Fibroblast of the conjunctiva (primary cell): ENCODE data around the gene AKAP11.
"Not testable (repeated sequence)": the region's sequence is repeated elsewhere in the genome, so short reads cannot be mapped to it uniquely, and the experiment has no call there.

ENCODE experiments used
- DNase-seq: peaks from one replicate; pipeline ENCODE4 v3.0.0-alpha.2; 2010; ENCODE audit warnings: low read depth

Gene AKAP11

GRCh38 chr13:42272115-42272803 lies at the start of gene AKAP11:
Gene AKAP11 (plus strand): TSS chr13:42272152. CDS start chr13:42286349, 14,197 bp downstream.
- no peak for DNase-seq

GRCh38 chr13:42223681-42224080 lies 48.3 kb upstream of the AKAP11 start:
- DNase-seq = no peak

GRCh38 chr13:42225051-42225450 lies 46.9 kb upstream of the AKAP11 start:
- no peak for DNase-seq

- DNase-seq = not testable (repeated sequence)
Measured at GRCh38 chr13:42226759-42227158, 45.2 kb upstream of the AKAP11 start.

- no peak for DNase-seq
Measured at GRCh38 chr13:42228527-42228926, 43.4 kb upstream of the AKAP11 start.

- no peak for DNase-seq
Measured at GRCh38 chr13:42229287-42229686, 42.7 kb upstream of the AKAP11 start.

GRCh38 chr13:42232671-42233070 lies 39.3 kb upstream of the AKAP11 start:
- no peak for DNase-seq

GRCh38 chr13:42233726-42234125 lies 38.2 kb upstream of the AKAP11 start:
- no peak for DNase-seq

GRCh38 chr13:42239161-42239560 lies 32.8 kb upstream of the AKAP11 start:
- DNase-seq = no peak

- no peak for DNase-seq
Measured at GRCh38 chr13:42239644-42240043, 32.3 kb upstream of the AKAP11 start.

GRCh38 chr13:42246541-42246940 lies 25.4 kb upstream of the AKAP11 start:
- no peak for DNase-seq

GRCh38 chr13:42247883-42248282 lies 24.1 kb upstream of the AKAP11 start:
- DNase-seq = no peak

- DNase-seq = no peak
Measured at GRCh38 chr13:42255886-42256285, 16.1 kb upstream of the AKAP11 start.

GRCh38 chr13:42258747-42259146 lies 13.2 kb upstream of the AKAP11 start:
- no peak for DNase-seq

GRCh38 chr13:42259515-42259914 lies 12.4 kb upstream of the AKAP11 start:
- DNase-seq = no peak

- DNase-seq = no peak
Measured at GRCh38 chr13:42260903-42261654, 10.9 kb upstream of the AKAP11 start.

GRCh38 chr13:42266473-42266872 lies 5.5 kb upstream of the AKAP11 start:
- DNase-seq = peak; percentile 22

- no peak for DNase-seq
Measured at GRCh38 chr13:42270160-42270856, 1.6 kb upstream of the AKAP11 start.

- no peak for DNase-seq
Measured at GRCh38 chr13:42270857-42271215, 1.1 kb upstream of the AKAP11 start.

GRCh38 chr13:42271337-42272114 lies 426 bp upstream of the AKAP11 start:
- peak; percentile 99 for DNase-seq

- no peak for DNase-seq
Measured at GRCh38 chr13:42272804-42273175, 838 bp downstream of the AKAP11 start.

GRCh38 chr13:42274386-42275097 lies 2.6 kb downstream of the AKAP11 start:
- no peak for DNase-seq
